ENCODE measurements around the gene CPVL.

DNA sequence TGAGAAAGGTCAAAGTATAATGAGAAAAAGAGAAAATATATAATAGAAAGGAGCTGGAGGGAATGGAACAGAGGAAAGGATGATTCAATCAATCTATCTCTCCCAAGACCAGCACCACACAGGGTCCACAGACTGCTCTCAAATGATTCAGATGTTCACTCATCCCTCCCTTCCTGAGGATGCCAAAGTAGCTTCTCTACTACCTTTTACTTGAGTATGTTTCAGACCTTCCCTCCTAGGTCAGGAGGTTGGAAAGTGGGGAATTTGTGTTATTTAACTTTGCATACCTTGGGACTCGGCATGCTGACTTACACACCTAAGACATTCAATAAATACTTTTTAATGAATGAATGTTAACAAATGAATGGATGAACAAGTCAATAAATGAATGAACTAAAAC, 30.6 kb downstream of the CPVL start:
- TF ChIP-seq, protein P1, sequence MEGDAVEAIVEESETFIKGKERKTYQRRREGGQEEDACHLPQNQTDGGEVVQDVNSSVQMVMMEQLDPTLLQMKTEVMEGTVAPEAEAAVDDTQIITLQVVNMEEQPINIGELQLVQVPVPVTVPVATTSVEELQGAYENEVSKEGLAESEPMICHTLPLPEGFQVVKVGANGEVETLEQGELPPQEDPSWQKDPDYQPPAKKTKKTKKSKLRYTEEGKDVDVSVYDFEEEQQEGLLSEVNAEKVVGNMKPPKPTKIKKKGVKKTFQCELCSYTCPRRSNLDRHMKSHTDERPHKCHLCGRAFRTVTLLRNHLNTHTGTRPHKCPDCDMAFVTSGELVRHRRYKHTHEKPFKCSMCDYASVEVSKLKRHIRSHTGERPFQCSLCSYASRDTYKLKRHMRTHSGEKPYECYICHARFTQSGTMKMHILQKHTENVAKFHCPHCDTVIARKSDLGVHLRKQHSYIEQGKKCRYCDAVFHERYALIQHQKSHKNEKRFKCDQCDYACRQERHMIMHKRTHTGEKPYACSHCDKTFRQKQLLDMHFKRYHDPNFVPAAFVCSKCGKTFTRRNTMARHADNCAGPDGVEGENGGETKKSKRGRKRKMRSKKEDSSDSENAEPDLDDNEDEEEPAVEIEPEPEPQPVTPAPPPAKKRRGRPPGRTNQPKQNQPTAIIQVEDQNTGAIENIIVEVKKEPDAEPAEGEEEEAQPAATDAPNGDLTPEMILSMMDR (conservative IDR thresholded peaks at IDR 0.05; ENCODE audit: low read length) = no peak
- TF ChIP-seq EZH2phosphoT487 (IDR thresholded peaks at IDR 0.05; ENCODE audit: borderline replicate concordance, low read depth, low read length) = no peak
